GM12873 (cell line): Measurements from ENCODE around the gene TAS1R3.

Experiments used
- TF ChIP-seq, protein P1 (sequence below): IDR thresholded peaks from 2 replicates; pipeline ENCODE4 v1.5.1; 2012; ENCODE audit warnings: low read depth, mild to moderate bottlenecking, moderate library complexity, low read length, control low read depth; ENCODE audit not compliant: insufficient read depth; ENCODE audit errors: missing control alignments

The TAS1R3 gene

DNA sequence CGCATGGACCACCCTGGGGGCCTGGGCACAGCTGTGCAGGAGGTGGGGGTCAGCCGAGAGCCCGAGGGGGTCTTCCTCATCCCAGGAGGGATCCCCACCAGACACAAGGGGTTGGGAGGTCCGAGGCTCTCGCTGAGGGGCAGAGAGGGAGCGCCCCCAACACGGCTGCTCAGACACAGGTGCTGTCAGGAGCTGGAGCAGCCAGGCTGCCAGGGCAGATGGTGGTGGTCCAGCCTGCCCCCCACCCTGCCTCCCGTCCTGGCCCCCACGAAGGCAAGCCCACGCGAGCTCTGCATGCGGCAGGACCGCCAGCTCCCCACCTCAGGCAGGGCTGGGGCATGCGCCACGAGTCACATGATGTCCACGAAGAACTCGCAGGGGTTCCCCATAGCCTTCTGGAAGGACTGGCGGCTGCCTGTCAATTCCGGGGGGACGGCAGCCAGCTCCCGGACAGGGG lies 4.7 kb downstream of the TAS1R3 start:
- TF ChIP-seq, protein P1, sequence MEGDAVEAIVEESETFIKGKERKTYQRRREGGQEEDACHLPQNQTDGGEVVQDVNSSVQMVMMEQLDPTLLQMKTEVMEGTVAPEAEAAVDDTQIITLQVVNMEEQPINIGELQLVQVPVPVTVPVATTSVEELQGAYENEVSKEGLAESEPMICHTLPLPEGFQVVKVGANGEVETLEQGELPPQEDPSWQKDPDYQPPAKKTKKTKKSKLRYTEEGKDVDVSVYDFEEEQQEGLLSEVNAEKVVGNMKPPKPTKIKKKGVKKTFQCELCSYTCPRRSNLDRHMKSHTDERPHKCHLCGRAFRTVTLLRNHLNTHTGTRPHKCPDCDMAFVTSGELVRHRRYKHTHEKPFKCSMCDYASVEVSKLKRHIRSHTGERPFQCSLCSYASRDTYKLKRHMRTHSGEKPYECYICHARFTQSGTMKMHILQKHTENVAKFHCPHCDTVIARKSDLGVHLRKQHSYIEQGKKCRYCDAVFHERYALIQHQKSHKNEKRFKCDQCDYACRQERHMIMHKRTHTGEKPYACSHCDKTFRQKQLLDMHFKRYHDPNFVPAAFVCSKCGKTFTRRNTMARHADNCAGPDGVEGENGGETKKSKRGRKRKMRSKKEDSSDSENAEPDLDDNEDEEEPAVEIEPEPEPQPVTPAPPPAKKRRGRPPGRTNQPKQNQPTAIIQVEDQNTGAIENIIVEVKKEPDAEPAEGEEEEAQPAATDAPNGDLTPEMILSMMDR: no peak

DNA sequence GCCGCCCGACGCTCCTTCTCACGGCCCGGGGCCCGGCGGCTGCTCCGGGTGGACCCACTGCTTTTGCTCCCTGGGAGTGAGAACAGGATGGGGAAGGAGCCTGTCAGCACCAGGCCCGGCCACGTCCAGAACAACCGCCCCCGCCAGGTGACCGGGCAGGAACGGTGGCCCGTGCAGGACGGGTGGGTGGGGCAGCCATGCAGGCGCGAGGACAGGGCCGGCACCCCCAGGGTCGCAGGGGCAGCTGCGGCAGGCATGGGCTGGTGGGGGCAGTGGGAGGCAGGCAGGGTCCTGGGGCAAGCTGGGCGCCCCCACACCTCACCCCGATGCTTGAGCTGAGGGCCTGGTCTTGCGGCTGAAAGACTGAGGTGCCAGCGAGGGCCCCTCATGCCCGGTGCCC lies 5.4 kb downstream of the TAS1R3 start:
- TF ChIP-seq, protein P1: no peak

DNA sequence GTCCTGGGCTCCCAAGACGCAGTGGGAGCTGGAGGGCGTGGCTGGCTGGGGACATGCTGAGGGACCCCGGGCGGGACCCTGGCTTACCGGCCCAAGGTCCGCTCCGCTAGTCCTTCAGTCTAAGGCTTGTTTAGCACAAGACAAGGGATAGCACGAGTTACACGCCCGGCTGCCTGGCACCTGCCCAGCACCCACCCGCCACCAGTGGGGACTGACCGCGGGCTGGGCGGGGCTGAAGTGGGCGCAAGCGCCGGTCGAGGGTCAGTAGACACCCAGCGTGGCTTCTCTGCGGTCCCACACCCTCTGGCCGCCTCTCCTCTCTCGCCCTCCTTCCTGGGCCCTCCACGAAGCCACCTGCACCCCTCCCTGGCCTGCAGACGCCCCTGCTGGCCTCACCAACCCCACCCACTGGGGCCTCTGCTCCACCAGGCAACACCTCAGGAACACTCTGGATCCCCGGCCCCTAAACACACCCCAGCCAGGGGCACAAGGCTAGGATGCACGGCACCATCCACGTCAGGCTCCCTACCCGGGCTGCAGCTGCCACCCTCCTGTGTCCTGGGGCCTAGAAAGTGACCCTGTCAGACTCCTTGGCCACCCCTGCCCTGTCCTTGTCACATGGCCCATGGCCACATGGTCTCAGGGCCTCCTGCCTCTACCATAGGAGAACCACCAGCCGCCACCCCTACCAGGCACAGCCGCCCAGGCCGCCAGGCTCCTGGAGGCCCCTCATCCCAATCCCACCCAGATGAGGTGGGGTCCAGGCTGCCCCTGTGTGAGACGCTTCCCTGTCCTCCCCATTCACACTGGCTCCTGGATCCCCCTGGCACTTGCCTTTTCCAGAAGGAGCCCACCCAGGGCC lies 6.1 kb downstream of the TAS1R3 start:
- TF ChIP-seq, protein P1: no peak

DNA sequence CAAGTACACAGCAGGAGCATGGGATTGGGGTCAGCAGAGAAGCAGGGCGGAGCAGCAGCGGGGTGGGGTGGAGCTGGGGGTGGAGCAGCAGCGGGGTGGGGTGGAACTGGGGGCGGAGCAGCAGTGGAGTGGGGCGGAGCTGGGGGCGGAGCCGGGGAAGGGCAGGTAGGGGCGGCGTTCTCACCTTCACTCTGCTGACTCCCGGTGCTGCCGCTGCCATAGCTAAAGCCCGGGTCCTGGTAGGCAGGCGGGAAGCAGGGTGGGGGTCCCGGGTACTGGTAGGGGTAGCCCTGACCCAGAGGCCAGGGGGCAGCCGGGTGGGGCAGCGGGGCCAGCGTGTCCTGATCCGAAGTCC lies 6.7 kb downstream of the TAS1R3 start:
- TF ChIP-seq, protein P1: no peak

DNA sequence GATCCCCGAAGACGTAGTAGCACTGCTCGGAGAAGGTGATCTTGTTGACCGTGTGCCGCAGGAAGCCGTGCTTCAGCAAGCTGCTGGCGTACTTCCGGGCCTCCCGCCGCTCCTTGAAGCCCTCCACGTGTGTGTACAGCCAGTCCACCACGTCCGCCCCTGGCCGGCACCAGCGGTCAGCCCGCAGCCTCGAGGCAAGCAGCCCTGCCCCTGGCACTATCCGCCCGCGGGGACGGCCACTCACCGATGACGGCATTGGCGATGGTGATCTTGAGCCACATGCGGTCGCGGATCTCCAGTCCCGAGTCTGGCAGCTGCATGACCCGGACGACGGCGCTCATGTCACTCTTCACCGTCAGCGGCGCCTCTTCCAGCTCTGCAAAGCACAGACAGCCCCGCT lies 7.2 kb downstream of the TAS1R3 start:
- TF ChIP-seq, protein P1: no peak

DNA sequence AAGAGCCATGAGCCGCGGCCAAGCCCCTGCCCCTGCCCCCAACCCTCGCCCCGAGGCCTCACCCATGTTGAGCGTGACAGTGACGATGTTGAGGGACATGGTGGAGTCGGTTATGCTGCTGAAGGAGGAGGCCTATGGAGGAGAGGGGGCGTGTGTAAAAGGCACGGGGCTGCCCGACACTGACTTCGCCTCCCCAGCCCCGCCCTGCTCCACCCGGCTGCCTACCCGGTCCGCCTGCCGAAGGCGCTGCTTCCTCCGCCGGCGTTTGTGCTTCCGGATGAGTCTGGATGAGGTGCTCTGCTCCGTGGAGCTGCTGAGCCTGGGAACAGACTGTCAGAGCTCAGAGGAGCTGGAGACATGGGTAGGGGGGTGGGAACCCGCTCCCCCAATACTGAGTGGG lies 9.1 kb downstream of the TAS1R3 start:
- TF ChIP-seq, protein P1: no peak

DNA sequence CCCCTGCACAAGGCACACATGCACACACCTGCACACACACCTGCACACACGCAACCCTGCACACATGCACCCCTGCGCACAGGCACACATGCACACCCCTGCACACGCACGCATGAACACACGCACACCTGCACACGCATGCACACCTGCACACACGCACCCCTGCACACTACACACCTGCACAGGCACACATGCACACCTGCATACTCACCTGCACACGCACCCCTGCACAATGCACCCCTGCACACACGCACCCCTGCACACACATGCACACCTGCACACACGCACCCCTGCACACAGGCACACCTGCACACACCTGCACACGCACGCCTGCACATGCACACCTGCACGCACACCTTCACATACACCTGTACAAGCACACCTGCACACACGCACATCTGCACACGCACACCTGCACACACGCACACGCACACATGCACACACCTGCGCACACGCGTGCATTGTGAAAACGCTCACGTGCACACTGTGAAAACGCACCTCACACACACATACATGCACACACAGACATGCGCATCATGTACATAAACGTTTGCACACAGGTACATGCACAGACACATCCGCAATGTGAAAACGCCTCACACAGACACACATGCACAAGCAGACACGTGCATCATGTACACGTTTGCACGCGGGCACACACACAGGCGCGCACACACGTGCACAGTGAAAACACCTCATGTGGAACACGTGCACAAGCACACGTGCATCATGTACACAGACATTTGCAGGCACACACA lies 9.9 kb downstream of the TAS1R3 start:
- TF ChIP-seq, protein P1: no peak
